Smooth muscle cell (in vitro differentiated cells): Measurements from ENCODE around the gene GRIK5. TPM values are rescaled to one million over a fixed set of nuclear protein-coding genes. Genes with fewer than 3 reads are reported as not detected.

Experiments used
- DNase-seq: peaks from one replicate; lab custom pipeline; 2025; ENCODE audit not compliant: unreplicated experiment; lab: John Stamatoyannopoulos, UW
- H2AFZ ChIP-seq: fragments of 200-600 bp; sonication (generic); 2 replicates; pipeline ENCODE4 v1.6.0; 2016; ENCODE audit warnings: antibody characterized with exemption, low read depth, mild to moderate bottlenecking
- H3F3A ChIP-seq: fragments of 200-600 bp; sonication (generic); 2 replicates; pipeline ENCODE4 v1.6.0; 2017; ENCODE audit warnings: antibody characterized with exemption, low read depth
- H3K27ac ChIP-seq: fragments of 200-600 bp; sonication (generic); 2 replicates; pipeline ENCODE4 v1.5.1; 2016; ENCODE audit warnings: low read depth, mild to moderate bottlenecking
- H3K27me3 ChIP-seq: fragments of 200-600 bp; sonication (generic); 2 replicates; pipeline ENCODE4 v1.6.1; 2016; ENCODE audit warnings: low read depth, mild to moderate bottlenecking
- H3K36me3 ChIP-seq: fragments of 200-600 bp; sonication (generic); 2 replicates; pipeline ENCODE4 v1.5.1; 2016; ENCODE audit warnings: low read depth
- H3K4me1 ChIP-seq: fragments of 200-600 bp; sonication (generic); 2 replicates; pipeline ENCODE4 v1.5.1; 2016; ENCODE audit warnings: low read depth
- H3K4me2 ChIP-seq: fragments of 200-600 bp; sonication (generic); 2 replicates; pipeline ENCODE4 v1.6.0; 2016; ENCODE audit warnings: mild to moderate bottlenecking
- H3K4me3 ChIP-seq: fragments of 200-600 bp; sonication (generic); 2 replicates; pipeline ENCODE4 v1.5.1; 2016; ENCODE audit warnings: mild to moderate bottlenecking
- H3K79me2 ChIP-seq: fragments of 200-600 bp; sonication (generic); 2 replicates; pipeline ENCODE4 v1.6.0; 2016; ENCODE audit warnings: low read depth, mild to moderate bottlenecking
- H3K9ac ChIP-seq: fragments of 200-600 bp; sonication (generic); 2 replicates; pipeline ENCODE4 v1.6.0; 2016; ENCODE audit warnings: low read depth
- H3K9me3 ChIP-seq: fragments of 200-600 bp; sonication (generic); replicated peaks from 2 replicates; pipeline ENCODE4 v1.5.1; 2016; ENCODE audit warnings: low read depth
- H4K20me1 ChIP-seq: fragments of 200-600 bp; sonication (generic); 2 replicates; pipeline ENCODE4 v1.6.0; 2016; ENCODE audit warnings: low read depth
- WGBS: methylation state at CpG from one replicate; pipeline ENCODE4 v1.1.7; 2016; ENCODE audit warnings: low lambda C conversion rate; 5-methylcytosine and 5-hydroxymethylcytosine counted together
- polyA plus RNA-seq: library from polyadenylated mRNA; unstranded; fragments of >200 nt; fragmentation: Nextera tagmentation; extraction: Ambion mirVana; gene quantifications from 2 replicates; pipeline ENCODE4 v1.2.1, GENCODE V29; 2016
- total RNA-seq: library from RNA; depleted of rRNA; stranded (reverse); fragments of >200 nt; gene quantifications from 2 replicates; pipeline ENCODE4 v1.2.3, GENCODE V29; 2014
- TF ChIP-seq, protein P1 (sequence below): fragments of 200-600 bp; sonication (generic); IDR thresholded peaks from 2 replicates; pipeline ENCODE4 v1.5.1; 2017; ENCODE audit warnings: borderline replicate concordance, mild to moderate bottlenecking, antibody characterized with exemption; ENCODE audit not compliant: insufficient read depth, poor library complexity, severe bottlenecking

The GRIK5 gene
- total and polyA plus RNA-seq, 2 experiments from 2014 or later, result 0.67 to 2.0 TPM

DNA sequence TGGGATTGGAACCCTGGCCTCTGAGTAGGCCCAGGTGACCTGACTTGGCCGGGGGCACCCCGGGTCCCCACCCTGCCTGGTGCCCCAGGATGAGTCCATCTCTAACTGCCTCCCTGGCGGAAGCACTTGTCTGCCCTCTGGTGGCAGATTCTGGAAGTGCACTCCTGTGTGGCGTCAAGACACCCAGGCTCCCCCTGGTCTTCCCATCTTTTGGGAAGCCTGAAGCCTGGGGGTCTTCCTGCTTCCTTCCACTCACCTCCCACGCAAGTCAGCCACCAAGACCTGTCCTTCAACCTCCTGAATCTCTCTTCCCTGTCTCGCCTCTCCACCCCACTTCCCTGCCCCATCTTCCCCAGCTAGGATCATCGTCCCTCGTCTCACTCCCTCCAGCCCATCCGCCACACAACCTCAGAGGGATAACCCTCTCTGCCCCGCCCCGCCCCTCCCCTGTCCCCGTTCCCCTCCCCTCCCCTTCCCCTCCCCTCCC lies 118.3 kb downstream of the GRIK5 start:
- H3K9me3 ChIP-seq, result no peaks in the 10 kb centered on the region
- no peak overlapping the region for H3K27ac ChIP-seq
- TF ChIP-seq, protein P1, sequence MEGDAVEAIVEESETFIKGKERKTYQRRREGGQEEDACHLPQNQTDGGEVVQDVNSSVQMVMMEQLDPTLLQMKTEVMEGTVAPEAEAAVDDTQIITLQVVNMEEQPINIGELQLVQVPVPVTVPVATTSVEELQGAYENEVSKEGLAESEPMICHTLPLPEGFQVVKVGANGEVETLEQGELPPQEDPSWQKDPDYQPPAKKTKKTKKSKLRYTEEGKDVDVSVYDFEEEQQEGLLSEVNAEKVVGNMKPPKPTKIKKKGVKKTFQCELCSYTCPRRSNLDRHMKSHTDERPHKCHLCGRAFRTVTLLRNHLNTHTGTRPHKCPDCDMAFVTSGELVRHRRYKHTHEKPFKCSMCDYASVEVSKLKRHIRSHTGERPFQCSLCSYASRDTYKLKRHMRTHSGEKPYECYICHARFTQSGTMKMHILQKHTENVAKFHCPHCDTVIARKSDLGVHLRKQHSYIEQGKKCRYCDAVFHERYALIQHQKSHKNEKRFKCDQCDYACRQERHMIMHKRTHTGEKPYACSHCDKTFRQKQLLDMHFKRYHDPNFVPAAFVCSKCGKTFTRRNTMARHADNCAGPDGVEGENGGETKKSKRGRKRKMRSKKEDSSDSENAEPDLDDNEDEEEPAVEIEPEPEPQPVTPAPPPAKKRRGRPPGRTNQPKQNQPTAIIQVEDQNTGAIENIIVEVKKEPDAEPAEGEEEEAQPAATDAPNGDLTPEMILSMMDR, result peak; percentile 99
- peak; percentile 67 for DNase-seq
- no peaks in the 10 kb centered on the region for H3K27me3 ChIP-seq
- 10% methylated on average over 11 of the region's 12 CpGs for WGBS
- no peaks in the 10 kb centered on the region for H3K4me1 ChIP-seq
- H3K4me3 ChIP-seq, result no peak overlapping the region
- no peak overlapping the region for H3K4me2 ChIP-seq
- no peak overlapping the region for H3K9ac ChIP-seq
- H3F3A ChIP-seq, result no peaks in the 10 kb centered on the region
- no peaks in the 10 kb centered on the region for H3K36me3 ChIP-seq
- H4K20me1 ChIP-seq, result peaks cover 7% of the 10 kb centered on the region
- H2AFZ ChIP-seq, result no peak overlapping the region
- no peaks in the 10 kb centered on the region for H3K79me2 ChIP-seq

Other genes starting within 250 kb of the GRIK5 start
- gene LYPD4, start 225.5 kb downstream of the GRIK5 start, total RNA-seq, result not detected in 2 replicates
- not detected in 2 replicates for gene LYPD4, start 225.5 kb downstream of the GRIK5 start, polyA plus RNA-seq
- gene DMRTC2, start 225.2 kb downstream of the GRIK5 start, total RNA-seq, result not detected in 2 replicates
- gene DMRTC2, start 225.2 kb downstream of the GRIK5 start, polyA plus RNA-seq, result not detected in 2 replicates
- 970 and 1,345 TPM in 2 replicates for gene RPS19, start 210.0 kb downstream of the GRIK5 start, total RNA-seq
- 2,105 and 2,361 TPM in 2 replicates for gene RPS19, start 210.0 kb downstream of the GRIK5 start, polyA plus RNA-seq
- not detected in 2 replicates for gene CD79A, start 192.9 kb downstream of the GRIK5 start, total RNA-seq
- 0.28 and 0.41 TPM in 2 replicates for gene CD79A, start 192.9 kb downstream of the GRIK5 start, polyA plus RNA-seq
- gene ARHGEF1, start 187.0 kb downstream of the GRIK5 start, total RNA-seq, result 24.2 and 24.3 TPM in 2 replicates
- 69.6 and 78.6 TPM in 2 replicates for gene ARHGEF1, start 187.0 kb downstream of the GRIK5 start, polyA plus RNA-seq
- 0.09 TPM in 1 of 2 replicates, not detected in the other for gene ERFL, start 141.8 kb downstream of the GRIK5 start, total RNA-seq
- gene ERFL, start 141.8 kb downstream of the GRIK5 start, polyA plus RNA-seq, result 0.09 and 0.11 TPM in 2 replicates
- gene RABAC1, start 110.9 kb downstream of the GRIK5 start, total RNA-seq, result 254 and 304 TPM in 2 replicates
- gene RABAC1, start 110.9 kb downstream of the GRIK5 start, polyA plus RNA-seq, result 532 and 581 TPM in 2 replicates
- not detected in 2 replicates for gene ATP1A3, start 76.0 kb downstream of the GRIK5 start, total RNA-seq
- not detected in 2 replicates for gene ATP1A3, start 76.0 kb downstream of the GRIK5 start, polyA plus RNA-seq
- 8.9 and 13.6 TPM in 2 replicates for gene ZNF574, start 6.0 kb upstream of the GRIK5 start, total RNA-seq
- 20.5 and 22.9 TPM in 2 replicates for gene ZNF574, start 6.0 kb upstream of the GRIK5 start, polyA plus RNA-seq
- 0.58 and 0.99 TPM in 2 replicates for gene POU2F2, start 62.2 kb upstream of the GRIK5 start, total RNA-seq
- 6.3 and 8.6 TPM in 2 replicates for gene POU2F2, start 62.2 kb upstream of the GRIK5 start, polyA plus RNA-seq
- 12.6 and 35.4 TPM in 2 replicates for gene DEDD2, start 147.5 kb upstream of the GRIK5 start, total RNA-seq
- gene DEDD2, start 147.5 kb upstream of the GRIK5 start, polyA plus RNA-seq, result 22.4 and 23.4 TPM in 2 replicates
- 5.0 and 5.9 TPM in 2 replicates for gene ZNF526, start 150.1 kb upstream of the GRIK5 start, total RNA-seq
- gene ZNF526, start 150.1 kb upstream of the GRIK5 start, polyA plus RNA-seq, result 12.0 and 12.1 TPM in 2 replicates
- 26.0 and 27.4 TPM in 2 replicates for gene GSK3A, start 172.4 kb upstream of the GRIK5 start, total RNA-seq
- 34.6 and 39.0 TPM in 2 replicates for gene GSK3A, start 172.4 kb upstream of the GRIK5 start, polyA plus RNA-seq
- 20.5 and 43.9 TPM in 2 replicates for gene ERF, start 184.9 kb upstream of the GRIK5 start, total RNA-seq
- gene ERF, start 184.9 kb upstream of the GRIK5 start, polyA plus RNA-seq, result 14.2 and 14.9 TPM in 2 replicates
- gene CIC, start 199.0 kb upstream of the GRIK5 start, total RNA-seq, result 12.6 and 13.6 TPM in 2 replicates
- 18.4 and 19.5 TPM in 2 replicates for gene CIC, start 199.0 kb upstream of the GRIK5 start, polyA plus RNA-seq
- 0.45 and 1.3 TPM in 2 replicates for gene PRR19, start 231.9 kb upstream of the GRIK5 start, total RNA-seq
- gene PRR19, start 231.9 kb upstream of the GRIK5 start, polyA plus RNA-seq, result 0.73 and 1.0 TPM in 2 replicates
- 44.6 and 44.7 TPM in 2 replicates for gene PAFAH1B3, start 232.4 kb upstream of the GRIK5 start, total RNA-seq
- gene PAFAH1B3, start 232.4 kb upstream of the GRIK5 start, polyA plus RNA-seq, result 71.0 and 75.7 TPM in 2 replicates
- gene TMEM145, start 243.1 kb upstream of the GRIK5 start, total RNA-seq, result not detected in 2 replicates
- 0.09 and 0.11 TPM in 2 replicates for gene TMEM145, start 243.1 kb upstream of the GRIK5 start, polyA plus RNA-seq